Ureter (tissue), 1 donor: Measurements from ENCODE around the gene SGK2. TPM values are rescaled to one million over a fixed set of nuclear protein-coding genes. Genes with fewer than 3 reads are reported as not detected.
"Not testable (repeated sequence)": the region's sequence is repeated elsewhere in the genome, so short reads cannot be mapped to it uniquely, and the experiment has no call there.

Experiments used
- DNase-seq: peaks from one replicate; pipeline ENCODE4 v3.0.0-alpha.2; 2020; ENCODE audit warnings: low spot score
- total RNA-seq: library from RNA; stranded (reverse); gene quantifications from one replicate; pipeline ENCODE4 v1.2.4, GENCODE V29; 2023
- donor health status: DM: yes; HTN: yes; CAD: no.

Gene SGK2
- total RNA-seq, 1 donor from 2014 or later, result 29.8 TPM

DNA sequence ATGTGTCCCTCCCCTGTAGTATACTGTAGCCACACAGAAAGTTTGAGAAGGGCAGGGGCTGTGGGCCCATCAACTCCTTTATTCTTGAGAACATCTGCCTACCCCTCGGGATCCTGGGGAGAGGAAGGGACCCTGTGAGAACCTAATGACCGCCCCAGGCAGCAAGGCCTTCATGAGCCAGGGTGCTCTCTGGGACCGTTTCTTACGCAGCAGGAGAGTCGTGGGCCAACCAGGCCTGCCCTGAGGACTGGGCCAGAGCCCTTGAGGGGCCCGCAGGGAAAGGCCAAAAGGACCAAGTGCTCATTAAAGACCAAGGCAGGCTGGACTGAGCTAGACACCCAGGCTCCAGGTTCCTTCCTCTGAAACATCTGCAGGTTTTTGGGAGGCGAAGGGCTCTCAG is 5.2 kb downstream of the SGK2 start:
- no peak for DNase-seq

DNA sequence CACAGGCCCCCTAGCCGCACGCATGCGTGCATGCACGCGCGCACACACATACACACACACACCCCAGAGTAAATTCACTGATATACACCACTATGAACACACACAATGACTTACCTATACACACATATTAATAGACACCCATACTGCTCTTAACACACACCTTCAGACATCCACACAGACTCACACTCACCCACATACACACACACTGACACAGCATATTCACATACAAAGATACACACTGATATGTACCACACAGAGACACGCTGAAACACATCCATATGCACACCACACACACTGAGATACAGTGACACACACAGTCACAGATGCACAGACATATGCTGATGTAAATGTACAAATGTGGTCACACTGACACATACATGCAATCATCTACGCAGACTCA is 5.6 kb downstream of the SGK2 start:
- no peak for DNase-seq

DNA sequence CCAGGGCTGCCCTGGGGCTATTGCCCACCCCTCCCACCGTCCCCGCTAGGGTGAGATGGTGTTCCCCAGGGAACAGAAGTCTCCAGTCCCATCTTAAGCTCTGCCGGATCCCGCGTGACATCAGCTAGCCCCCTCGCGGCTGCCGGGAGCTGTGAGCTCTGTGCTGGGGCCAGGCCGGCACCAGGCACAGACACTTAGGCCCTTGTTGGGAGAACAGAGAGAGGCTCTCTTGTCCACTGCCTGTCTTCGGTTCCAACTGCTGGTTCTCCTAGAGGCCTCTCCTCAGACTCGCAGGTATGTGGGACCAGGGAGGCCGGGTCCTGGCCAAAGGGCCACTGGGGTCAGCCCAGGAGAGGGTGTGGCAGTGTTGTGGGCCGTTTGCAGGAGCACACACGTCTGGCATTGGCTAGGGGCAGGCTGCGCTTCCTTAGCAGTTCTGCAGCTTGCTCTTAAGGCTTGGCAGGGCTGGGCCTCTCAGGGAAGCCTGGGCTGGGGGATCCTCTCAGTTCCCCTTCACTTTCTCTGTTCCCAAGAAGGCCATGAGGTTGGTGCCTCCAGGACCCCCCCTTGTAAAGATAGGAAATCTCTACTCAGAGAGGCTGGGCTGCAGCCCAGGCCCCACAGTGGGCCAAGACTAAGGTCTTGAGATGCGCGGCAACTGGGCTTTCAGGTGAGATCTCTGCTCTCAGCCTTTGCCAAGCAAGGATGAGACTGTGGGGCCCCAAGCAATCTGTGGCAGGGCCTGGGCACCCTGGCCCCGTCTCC is 6.3 kb downstream of the SGK2 start:
- no peak for DNase-seq

DNA sequence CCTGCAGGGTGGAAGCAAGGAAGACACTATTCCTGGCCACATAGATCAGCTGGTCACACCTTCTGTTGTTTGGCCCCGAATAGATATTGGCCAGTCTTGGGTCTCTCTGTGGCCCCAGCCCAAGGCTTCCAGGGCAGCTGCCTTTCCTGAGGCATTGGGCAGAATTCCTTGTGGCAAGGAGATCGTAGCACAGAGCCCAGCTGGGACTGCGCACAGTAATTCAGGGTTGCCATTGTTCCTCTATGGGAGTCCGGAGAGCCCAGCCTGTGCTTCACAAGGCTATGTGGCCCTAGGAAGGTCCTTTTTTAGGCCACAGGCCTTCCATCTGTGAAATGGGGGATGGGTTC is 6.9 kb downstream of the SGK2 start:
- DNase-seq, result no peak

DNA sequence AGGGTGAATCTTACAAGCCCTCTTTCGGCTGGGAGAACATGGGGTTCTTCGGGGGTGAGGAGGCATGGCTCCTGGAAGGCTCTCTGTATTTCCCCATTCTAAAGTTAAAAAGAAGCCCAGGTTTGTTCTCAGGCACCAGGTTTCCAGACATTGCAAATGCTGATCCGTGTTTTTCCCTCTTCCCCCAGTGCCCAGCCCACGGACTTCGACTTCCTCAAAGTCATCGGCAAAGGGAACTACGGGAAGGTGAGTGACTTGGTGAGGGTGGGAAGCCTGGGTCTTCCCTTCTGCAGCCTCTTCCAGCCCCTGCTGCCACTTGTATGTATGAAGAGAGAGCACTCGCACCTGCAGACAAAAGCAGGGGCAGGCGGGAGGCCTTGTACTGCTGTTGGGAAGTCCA is 8.7 kb downstream of the SGK2 start:
- no peak for DNase-seq

DNA sequence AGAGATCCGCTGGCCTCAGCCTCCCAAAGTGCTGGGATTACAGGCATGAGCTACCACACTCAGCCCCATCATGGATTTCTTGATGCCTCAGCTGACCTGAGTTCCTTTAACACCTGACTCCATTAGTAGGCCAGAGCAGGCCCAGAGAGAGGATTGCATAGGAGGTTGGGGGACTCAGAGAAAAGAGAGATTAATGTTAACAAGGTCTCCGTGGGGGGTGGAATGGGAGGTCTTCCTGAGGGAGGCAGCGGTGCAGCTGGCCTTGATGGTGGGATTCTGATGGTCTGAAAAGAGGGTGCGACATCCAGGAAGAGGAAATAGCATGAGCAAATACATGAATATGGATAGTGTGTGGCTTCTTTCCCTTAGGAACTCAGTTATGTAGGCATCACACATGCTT is 9.9 kb downstream of the SGK2 start:
- DNase-seq, result no peak

DNA sequence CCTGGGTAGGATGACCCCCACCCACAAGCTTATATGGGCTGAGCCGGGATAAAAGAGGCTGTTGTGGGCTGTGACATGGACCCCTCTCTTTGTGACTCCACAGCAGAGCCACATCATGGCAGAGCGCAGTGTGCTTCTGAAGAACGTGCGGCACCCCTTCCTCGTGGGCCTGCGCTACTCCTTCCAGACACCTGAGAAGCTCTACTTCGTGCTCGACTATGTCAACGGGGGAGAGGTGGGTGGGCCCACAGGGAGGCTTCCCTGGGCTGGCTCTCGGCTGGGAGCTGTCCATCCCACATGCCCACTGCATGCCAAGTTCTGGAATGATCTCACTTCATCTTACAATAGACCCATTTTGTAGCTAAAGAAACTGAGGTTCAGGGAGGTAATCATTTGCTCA is 10.5 kb downstream of the SGK2 start:
- DNase-seq, result no peak

DNA sequence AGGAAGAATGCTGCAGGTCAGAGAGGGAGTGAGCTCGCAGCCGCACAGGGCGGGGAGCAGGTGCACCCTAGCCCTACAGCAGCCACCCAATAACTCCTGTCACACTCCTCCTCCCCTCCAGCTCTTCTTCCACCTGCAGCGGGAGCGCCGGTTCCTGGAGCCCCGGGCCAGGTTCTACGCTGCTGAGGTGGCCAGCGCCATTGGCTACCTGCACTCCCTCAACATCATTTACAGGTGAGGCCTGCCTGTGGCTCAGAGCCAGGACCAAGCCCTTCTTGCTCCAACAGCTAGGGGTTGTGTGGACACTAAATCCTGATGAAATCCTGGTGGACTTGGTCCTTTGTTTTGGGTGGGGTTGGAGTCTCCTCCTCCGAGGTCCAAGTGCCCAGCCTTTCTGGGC is 11.7 kb downstream of the SGK2 start:
- no peak for DNase-seq

DNA sequence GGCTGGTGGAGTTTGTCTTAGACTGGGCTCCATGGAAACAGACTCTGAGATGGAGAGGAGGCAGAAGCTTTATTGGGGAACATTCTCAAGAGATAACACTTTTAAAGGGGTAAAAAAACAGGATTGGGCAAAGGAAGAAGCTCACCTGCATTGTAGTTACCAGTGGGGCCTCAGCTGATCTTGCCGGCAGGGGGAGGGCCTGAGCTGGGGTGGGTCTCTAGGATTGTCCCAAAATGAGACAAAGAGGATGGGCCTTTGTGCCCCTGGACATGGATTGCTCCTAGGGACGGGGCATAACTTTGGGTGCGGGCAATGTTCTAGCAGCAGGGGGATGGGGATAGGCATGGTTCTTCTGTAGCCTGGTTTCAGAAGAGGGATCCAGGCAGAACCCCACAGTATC is 12.5 kb downstream of the SGK2 start:
- no peak for DNase-seq

DNA sequence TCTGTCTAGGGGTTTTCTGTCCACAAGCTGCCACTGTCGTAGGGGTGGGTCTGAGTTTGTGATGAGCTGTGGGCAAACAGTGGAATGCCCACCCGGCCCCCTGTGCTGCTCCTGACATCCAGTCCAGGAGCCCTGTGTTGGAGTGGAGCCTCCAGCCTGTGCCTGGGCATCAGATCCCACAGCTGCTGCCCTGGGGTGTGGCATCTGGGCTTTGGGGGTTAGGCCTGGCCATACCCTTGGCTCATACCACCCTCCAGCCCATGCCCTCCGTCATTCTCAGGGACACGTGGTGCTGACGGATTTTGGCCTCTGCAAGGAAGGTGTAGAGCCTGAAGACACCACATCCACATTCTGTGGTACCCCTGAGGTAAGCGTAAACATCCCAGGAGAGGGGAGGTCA is 12.9 kb downstream of the SGK2 start:
- DNase-seq, result no peak

DNA sequence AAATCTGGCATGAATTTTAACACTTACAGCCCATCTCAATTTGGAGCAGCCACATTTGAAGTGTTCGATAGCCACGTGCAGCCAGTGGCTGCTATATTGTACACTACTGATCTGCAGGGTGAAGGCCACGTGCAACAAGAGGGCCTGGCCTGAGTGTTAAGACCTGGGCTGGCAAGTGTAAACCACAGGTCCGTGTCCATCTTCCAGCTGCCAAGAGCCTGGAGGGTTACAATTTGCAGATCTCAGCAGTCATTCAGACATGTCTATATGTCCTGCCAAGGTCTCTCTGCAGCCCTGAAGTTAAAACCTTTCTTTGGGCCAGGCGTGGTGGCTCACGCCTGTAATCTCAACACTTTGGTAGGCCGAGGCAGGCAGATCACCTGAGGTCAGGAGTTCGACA is 14.1 kb downstream of the SGK2 start:
- no peak for DNase-seq

DNA sequence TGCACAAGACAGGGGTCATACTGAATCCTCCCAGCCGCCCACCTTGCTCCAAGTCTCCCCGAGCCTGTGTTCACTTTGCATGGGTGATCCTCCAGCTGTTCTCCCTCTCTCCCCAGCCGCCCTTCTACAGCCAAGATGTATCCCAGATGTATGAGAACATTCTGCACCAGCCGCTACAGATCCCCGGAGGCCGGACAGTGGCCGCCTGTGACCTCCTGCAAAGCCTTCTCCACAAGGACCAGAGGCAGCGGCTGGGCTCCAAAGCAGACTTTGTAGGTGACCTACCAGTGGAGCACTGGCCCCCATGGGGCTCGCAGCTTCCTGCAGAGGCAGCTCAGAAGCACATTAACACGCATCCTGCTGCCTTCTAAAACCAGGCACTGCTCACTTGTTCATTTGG is 17.3 kb downstream of the SGK2 start:
- DNase-seq, result no peak

DNA sequence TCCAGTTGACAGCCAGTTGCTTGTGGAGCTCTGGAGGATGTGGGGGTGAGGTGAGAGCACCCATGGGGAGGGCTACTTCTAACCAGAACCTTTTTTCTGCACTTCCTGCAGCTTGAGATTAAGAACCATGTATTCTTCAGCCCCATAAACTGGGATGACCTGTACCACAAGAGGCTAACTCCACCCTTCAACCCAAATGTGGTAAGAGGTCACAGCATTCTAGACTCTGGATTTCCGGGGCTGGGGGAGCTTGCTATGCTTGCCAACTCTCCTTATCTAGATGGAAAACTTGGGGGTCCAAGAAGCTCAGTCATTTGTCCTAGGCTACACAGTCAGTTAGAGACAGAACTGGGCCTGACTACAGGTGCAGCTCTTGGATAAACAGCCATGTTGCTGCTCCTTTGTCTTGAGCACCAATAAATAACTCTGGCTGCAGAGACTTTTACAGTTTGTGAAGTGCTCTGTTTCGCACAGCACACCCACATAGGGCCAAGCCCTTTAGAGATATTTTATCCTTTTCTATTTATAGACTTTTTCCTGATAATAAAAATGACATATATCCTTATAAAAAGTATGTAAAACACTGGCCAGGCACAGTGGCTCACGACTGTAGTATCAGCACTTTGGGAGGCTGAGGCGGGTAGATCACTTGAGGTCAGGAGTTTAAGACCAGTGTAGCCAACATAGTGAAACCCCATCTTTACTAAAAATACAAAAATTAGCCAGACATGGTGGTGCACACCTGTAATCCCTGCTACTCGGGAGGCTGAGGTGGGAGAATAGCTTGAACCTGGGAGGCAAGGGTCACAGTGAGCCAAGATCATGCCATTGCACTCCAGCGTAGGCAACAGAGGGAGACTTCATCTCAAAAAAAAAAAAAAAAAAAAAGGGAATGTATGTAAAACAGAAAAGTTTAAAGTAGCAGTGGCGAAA is 21.3 kb downstream of the SGK2 start:
- DNase-seq, result no peak

DNA sequence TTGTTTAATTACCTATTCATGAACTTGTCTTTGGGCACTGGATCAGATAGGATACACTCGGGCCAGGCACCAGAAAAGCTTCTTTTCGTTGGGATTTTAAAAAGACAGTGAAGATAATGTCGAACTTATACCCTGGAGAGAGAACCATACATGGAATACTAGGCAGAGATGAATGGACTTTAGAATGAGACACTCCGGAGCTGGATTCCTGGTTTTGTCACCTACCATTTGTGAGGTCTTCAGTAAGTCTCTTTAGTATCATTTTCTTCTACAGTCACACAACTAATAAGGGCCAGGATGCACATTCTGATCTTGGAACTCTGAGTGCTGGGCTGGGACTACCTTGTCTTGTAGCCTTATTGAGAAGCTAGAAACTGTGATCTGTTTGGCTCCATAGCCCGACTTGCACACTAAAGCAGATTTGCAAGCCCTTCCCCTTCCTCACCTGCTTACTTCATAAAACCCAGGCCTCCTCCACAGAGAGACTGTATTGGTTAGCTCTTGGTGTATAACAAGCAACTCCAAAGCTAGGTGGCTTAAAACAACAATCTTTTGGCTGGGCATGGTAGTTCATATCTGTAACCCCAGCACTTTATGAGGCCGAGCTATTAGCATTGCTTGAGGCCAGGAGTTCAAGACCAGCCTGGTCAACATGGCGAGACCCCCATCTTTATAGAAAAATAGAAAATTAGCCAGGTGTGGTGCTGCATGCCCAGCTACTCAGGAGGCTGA is 24.5 kb downstream of the SGK2 start:
- no peak for DNase-seq

DNA sequence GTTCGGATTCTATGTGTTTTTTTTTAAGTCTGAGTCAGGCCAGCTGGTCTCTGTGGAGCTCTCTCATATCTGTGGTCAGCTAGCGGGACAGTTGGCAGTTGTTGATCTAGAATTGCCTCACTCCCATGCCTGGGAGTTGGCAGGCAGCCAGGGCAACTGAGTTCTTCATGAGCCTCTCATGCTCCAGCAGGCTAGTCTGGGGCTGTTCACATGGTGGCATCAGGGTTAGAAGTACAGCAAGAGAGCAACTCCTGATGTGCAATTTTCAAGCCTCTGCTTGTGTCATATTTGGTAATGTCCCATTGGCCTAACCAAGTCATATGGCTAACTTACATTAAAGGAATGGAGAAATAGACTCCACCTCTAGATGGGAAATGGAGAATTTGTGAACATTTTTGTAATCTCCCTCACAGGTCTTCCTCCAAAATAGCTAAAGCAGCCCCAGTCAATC is 25.2 kb downstream of the SGK2 start:
- DNase-seq, result peak; percentile 53

DNA sequence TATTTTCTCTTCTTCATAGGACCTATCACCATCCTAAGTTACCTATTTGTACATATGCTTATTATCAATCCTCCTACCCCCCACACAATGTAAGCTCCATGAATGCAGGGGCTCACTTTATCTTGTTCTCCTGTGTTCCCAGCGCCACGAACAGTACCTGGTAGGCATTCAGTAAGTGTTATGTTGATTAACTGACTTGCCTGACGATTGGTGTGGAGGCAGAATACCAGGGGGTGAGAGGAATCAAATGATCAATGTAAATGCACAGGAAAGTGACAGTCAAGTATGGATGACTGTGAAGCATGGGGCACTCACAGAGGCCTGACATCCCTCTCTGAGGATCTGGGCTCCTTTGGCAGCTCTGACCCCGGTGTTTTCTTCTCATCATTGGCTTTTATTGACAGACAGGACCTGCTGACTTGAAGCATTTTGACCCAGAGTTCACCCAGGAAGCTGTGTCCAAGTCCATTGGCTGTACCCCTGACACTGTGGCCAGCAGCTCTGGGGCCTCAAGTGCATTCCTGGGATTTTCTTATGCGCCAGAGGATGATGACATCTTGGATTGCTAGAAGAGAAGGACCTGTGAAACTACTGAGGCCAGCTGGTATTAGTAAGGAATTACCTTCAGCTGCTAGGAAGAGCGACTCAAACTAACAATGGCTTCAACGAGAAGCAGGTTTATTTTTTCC is 25.8 kb downstream of the SGK2 start:
- no peak for DNase-seq

DNA sequence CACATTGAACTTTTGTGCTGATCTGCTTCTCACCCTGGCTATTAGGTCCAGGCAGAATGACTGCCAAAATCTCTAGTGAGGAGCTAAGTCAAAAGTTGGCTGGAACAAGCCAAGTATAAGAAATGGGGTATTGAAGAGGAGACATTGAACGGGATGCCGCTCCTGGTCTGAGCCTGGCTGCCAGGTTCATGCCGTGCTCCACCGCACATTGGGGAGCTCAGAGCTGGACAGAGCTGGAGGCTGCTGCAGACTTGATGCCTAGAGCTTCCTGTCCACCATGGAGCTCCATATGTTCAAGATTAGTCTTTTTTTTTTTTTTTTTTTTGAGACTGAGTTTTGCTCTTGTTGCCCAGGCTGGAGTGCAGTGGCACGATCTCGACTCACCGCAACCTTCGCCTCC is 27.8 kb downstream of the SGK2 start:
- DNase-seq, result no peak

DNA sequence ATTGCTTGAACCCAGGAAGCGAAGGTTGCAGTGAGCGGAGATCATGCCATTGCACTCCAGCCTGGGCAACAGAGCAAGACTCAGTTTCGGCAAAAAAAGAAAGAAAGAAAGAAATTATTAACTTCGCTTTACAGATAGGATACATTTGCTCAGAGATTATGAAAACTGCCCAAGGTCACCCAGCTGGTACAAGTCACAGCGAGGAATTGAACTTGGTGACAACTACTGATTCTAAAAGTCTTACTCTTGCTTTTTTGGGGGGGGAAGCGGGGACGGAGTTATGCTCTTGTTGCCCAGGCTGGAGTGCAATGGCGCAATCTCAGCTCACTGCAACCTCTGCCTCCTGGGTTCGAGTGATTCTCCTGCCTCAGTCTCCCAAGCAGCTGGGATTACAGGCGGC is 29.7 kb downstream of the SGK2 start:
- not testable (repeated sequence) for DNase-seq

DNA sequence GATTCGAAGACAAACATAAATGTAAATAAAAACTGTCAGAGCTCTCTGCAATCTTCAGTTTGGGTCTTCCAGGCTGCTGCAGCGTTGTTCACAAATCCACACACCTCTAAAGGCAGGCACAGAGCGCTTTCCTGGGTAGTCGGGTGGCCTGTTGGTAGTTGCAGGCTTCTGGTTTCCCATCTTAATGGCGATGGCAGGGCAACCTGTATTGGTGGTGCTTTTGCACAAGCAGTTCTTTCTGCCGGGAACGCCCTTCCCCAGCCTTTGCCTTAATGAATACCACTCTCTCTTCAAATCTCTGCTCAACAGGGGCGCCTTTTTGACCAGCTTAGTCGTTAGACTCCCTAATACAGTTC is 31.2 kb downstream of the SGK2 start:
- DNase-seq, result no peak

DNA sequence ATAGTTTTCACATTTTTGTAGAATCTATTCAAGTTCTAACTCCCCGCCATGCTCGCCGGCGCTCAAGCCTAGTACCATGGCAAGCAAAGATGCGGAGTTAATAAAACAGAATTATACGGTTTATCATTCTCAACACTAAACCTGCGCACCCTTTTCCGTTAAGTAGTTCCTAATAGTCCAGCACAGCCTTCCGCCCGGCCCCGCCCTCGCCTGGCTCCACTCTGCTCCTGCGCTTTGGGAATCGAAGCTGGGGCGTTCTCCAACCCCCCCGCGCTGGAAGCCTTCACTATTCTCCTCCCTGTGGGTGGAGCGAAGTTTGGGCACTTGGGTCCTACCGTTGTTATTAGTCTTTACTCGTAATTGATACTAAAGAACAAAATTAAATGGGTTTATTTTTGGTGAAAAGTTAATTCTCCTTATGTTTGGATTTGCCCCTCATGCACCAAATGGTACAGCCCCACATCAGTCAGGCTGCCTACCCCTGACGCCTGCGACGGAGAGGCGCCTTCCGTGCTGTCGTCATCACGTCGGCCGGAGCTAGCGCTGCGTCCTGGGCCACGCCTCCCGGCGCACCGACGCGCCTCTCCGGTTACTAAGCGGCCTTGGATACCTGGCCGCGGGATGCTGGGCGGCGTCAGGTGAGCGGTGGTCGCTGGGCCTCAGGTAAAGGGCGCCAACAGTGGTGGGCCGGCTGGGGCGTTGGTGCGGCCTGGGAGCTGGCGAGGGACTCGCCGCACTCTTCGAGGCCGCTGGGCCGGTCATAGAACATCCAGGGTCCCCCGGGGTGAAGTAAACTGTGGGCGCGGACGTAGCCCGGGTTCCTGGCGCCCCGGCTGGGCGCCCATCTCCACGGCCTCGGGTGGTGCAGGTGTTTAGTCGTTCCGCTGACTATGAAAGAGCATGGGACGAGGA is 31.8 kb downstream of the SGK2 start, which contains the start of gene IFT52:
Gene IFT52 (plus strand): TSS at position 546 of the 912 bp plus-strand sequence. CDS start 3,762 bp downstream, outside the sequence.
- peak; percentile 93 for DNase-seq

DNA sequence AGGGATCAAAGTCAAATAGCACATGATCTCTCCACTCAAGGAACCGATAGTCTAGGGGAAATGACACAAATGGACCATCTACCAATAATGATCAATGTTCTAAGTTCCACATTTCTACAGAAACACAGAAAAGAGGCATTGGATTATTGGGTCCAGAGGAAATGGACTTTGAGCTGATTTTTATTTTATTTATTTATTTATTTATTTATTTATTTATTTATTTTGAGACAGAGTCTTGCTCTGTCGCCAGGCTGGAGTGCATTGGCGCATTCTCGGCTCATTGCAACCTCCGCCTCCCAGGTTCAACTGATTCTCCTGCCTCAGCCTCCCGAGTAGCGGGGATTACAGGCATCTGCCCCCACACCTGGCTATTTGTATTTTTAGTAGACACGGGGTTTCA is 43.1 kb downstream of the SGK2 start:
- not testable (repeated sequence) for DNase-seq
